ENCODE data around the gene NEIL3.
"Not testable (repeated sequence)": the region's sequence is repeated elsewhere in the genome, so short reads cannot be mapped to it uniquely, and the experiment has no call there.

Gene NEIL3

GRCh38 chr4:177302371-177303100, 7.1 kb upstream of the NEIL3 start:
- no peak for DNase-seq

- DNase-seq: no peak
These were observed 5.6 kb upstream of the NEIL3 start for GRCh38 chr4:177304094-177304493.

GRCh38 chr4:177304864-177305263, 4.8 kb upstream of the NEIL3 start:
- DNase-seq: not testable (repeated sequence)

- DNase-seq: no peak
These were observed 1.5 kb upstream of the NEIL3 start for GRCh38 chr4:177308125-177308524.

GRCh38 chr4:177308847-177309521, 690 bp upstream of the NEIL3 start:
- peak; percentile 14 for DNase-seq

GRCh38 chr4:177311589-177311988, 1.9 kb downstream of the NEIL3 start:
- no peak for DNase-seq

GRCh38 chr4:177313263-177313662, 3.6 kb downstream of the NEIL3 start:
- no peak for DNase-seq

- no peak for DNase-seq
These were observed 6.2 kb downstream of the NEIL3 start for GRCh38 chr4:177315767-177316464.

GRCh38 chr4:177320721-177321120, 11.0 kb downstream of the NEIL3 start:
- DNase-seq: no peak

- DNase-seq: no peak
These were observed 12.0 kb downstream of the NEIL3 start for GRCh38 chr4:177321647-177322046.

- DNase-seq: no peak
These were observed 12.6 kb downstream of the NEIL3 start for GRCh38 chr4:177322266-177322665.

- no peak for DNase-seq
These were observed 13.2 kb downstream of the NEIL3 start for GRCh38 chr4:177322881-177323280.

- no peak for DNase-seq
These were observed 13.7 kb downstream of the NEIL3 start for GRCh38 chr4:177323416-177323815.

GRCh38 chr4:177332119-177332518, 22.4 kb downstream of the NEIL3 start:
- no peak for DNase-seq

GRCh38 chr4:177339477-177340374, 30.1 kb downstream of the NEIL3 start:
- DNase-seq: no peak

- DNase-seq: no peak
These were observed 38.7 kb downstream of the NEIL3 start for GRCh38 chr4:177348348-177348747.

- DNase-seq: no peak
These were observed 39.5 kb downstream of the NEIL3 start for GRCh38 chr4:177349191-177349590.

- DNase-seq: no peak
These were observed 42.1 kb downstream of the NEIL3 start for GRCh38 chr4:177351622-177352244.

GRCh38 chr4:177356206-177356605, 46.5 kb downstream of the NEIL3 start:
- no peak for DNase-seq

- DNase-seq: no peak
These were observed 47.2 kb downstream of the NEIL3 start for GRCh38 chr4:177356921-177357320.

GRCh38 chr4:177367336-177367735, 57.7 kb downstream of the NEIL3 start:
- DNase-seq: no peak

- DNase-seq: no peak
These were observed 59.7 kb downstream of the NEIL3 start for GRCh38 chr4:177369372-177369771.
